Liver (tissue), 9 donors: ENCODE measurements around the gene ZDHHC11B. TPM values are rescaled to one million over a fixed set of nuclear protein-coding genes. Genes with fewer than 3 reads are reported as not detected.

ENCODE experiments used
- DNase-seq: peaks from one replicate; pipeline ENCODE4 v3.0.0-alpha.2; 2017; ENCODE audit warnings: low spot score
- H3K27ac ChIP-seq, 2 donors: one replicate each; pipeline ENCODE4 v1.7.0; 2013; ENCODE audit warnings: inconsistent platforms in 2 of 2, low read length in 2 of 2, control low read depth in 1 of 2, low read depth in 1 of 2, mild to moderate bottlenecking in 1 of 2
- H3K27me3 ChIP-seq, 4 donors: one replicate each; pipeline versions ENCODE4 v1.6.1 to v1.7.0; 2013; ENCODE audit warnings: low read length in 3 of 4, inconsistent platforms in 1 of 4, mild to moderate bottlenecking in 1 of 4, moderate library complexity in 1 of 4; ENCODE audit not compliant: control insufficient read depth in 4 of 4, insufficient read depth in 4 of 4
- H3K36me3 ChIP-seq, 4 donors: one replicate each; pipeline versions ENCODE4 v1.6.1 to v1.7.0; 2013; ENCODE audit warnings: low read length in 3 of 4, mild to moderate bottlenecking in 3 of 4, low read depth in 1 of 4, moderate library complexity in 1 of 4; ENCODE audit not compliant: control insufficient read depth in 4 of 4, insufficient read depth in 3 of 4
- H3K4me1 ChIP-seq, 4 donors: one replicate each; pipeline versions ENCODE4 v1.6.1 to v1.7.0; 2013; ENCODE audit warnings: low read length in 3 of 4, mild to moderate bottlenecking in 3 of 4, moderate library complexity in 1 of 4; ENCODE audit not compliant: control insufficient read depth in 4 of 4, insufficient read depth in 4 of 4
- H3K4me3 ChIP-seq, 3 donors: one replicate each; pipeline versions ENCODE4 v1.6.1 to v1.7.0; 2013; ENCODE audit warnings: low read length in 3 of 3, control low read depth in 1 of 3, low read depth in 1 of 3, mild to moderate bottlenecking in 1 of 3
- H3K9ac ChIP-seq, 2 donors: one replicate each; pipeline ENCODE4 v1.7.0; 2013; ENCODE audit warnings: low read length in 2 of 2, mild to moderate bottlenecking in 2 of 2, moderate library complexity in 2 of 2, control low read depth in 1 of 2, low read depth in 1 of 2
- H3K9me3 ChIP-seq, 4 donors: one replicate each; pipeline versions ENCODE4 v1.6.1 to v1.7.0; 2013; ENCODE audit warnings: low read length in 3 of 4; ENCODE audit not compliant: control insufficient read depth in 4 of 4
- ATF3 ChIP-seq: IDR thresholded peaks from 2 replicates; pipeline ENCODE4 v1.6.1; 2016; ENCODE audit warnings: antibody characterized with exemption
- EGR1 ChIP-seq, 2 donors: IDR thresholded peaks; 2 replicates each; pipeline ENCODE4 v1.6.1; 2016 to 2018; ENCODE audit warnings: antibody characterized with exemption in 2 of 2, low read depth in 2 of 2
- FOXA1 ChIP-seq: IDR thresholded peaks from 2 replicates; pipeline ENCODE4 v1.6.1; 2016; ENCODE audit warnings: antibody characterized with exemption
- FOXA2 ChIP-seq: IDR thresholded peaks from 2 replicates; pipeline ENCODE4 v1.6.1; 2016; ENCODE audit warnings: antibody characterized with exemption
- GABPA ChIP-seq, 2 donors: IDR thresholded peaks in 1 of 2; conservative IDR thresholded peaks in 1 of 2; 2 replicates each; pipeline ENCODE4 v1.6.1; 2016; ENCODE audit warnings: antibody characterized with exemption in 2 of 2, mild to moderate bottlenecking in 1 of 2, moderate library complexity in 1 of 2
- HNF4A ChIP-seq, 2 donors: conservative IDR thresholded peaks; 2 replicates each; pipeline ENCODE4 v1.6.1; 2016; ENCODE audit warnings: antibody characterized with exemption in 2 of 2, mild to moderate bottlenecking in 2 of 2
- HNF4G ChIP-seq: IDR thresholded peaks from 2 replicates; pipeline ENCODE4 v1.6.1; 2016; ENCODE audit warnings: antibody characterized with exemption
- JUND ChIP-seq, 2 donors: IDR thresholded peaks; 2 replicates each; pipeline ENCODE4 v1.6.1; 2016; ENCODE audit warnings: antibody characterized with exemption in 2 of 2
- MAX ChIP-seq: IDR thresholded peaks from 2 replicates; pipeline ENCODE4 v1.6.1; 2016; ENCODE audit warnings: antibody characterized with exemption
- NR2F2 ChIP-seq: IDR thresholded peaks from 2 replicates; pipeline ENCODE4 v1.6.1; 2016; ENCODE audit warnings: antibody characterized with exemption
- RAD21 ChIP-seq, 2 donors: IDR thresholded peaks; 2 replicates each; pipeline ENCODE4 v1.6.1; 2016; ENCODE audit warnings: antibody characterized with exemption in 2 of 2, mild to moderate bottlenecking in 2 of 2
- REST ChIP-seq: IDR thresholded peaks from 2 replicates; pipeline ENCODE4 v1.6.1; 2016; ENCODE audit warnings: antibody characterized with exemption, mild to moderate bottlenecking
- RXRA ChIP-seq, 2 donors: IDR thresholded peaks; 2 replicates each; pipeline ENCODE4 v1.6.1; 2017 to 2018; ENCODE audit warnings: antibody characterized with exemption in 2 of 2, mild to moderate bottlenecking in 1 of 2
- SP1 ChIP-seq: IDR thresholded peaks from 2 replicates; pipeline ENCODE4 v1.6.1; 2018; ENCODE audit warnings: antibody characterized with exemption, mild to moderate bottlenecking
- TAF1 ChIP-seq: conservative IDR thresholded peaks from 2 replicates; pipeline ENCODE4 v1.6.1; 2016; ENCODE audit warnings: antibody characterized with exemption, mild to moderate bottlenecking
- YY1 ChIP-seq: IDR thresholded peaks from 2 replicates; pipeline ENCODE4 v1.6.1; 2016; ENCODE audit warnings: antibody characterized with exemption, mild to moderate bottlenecking
- ZBTB33 ChIP-seq: IDR thresholded peaks from 2 replicates; pipeline ENCODE4 v1.6.1; 2016; ENCODE audit warnings: antibody characterized with exemption
- WGBS: extraction: QIAGEN DNeasy Blood & Tissue Kit; methylation state at CpG from one replicate; pipeline ENCODE4 v1.1.7; 2013; 5-methylcytosine and 5-hydroxymethylcytosine counted together
- polyA plus RNA-seq, 2 donors: library from polyadenylated mRNA; stranded (reverse) in 1 of 2; unstranded in 1 of 2; fragments of 200-250 nt in 1 of 2; fragments of >200 nt in 1 of 2; fragmentation: Nextera tagmentation in 1 of 2; extraction: Ambion mirVana in 1 of 2; gene quantifications; one replicate each; pipeline versions ENCODE4 v1.2.1 to v1.2.3, GENCODE V29; 2013 to 2015
- total RNA-seq, 2 donors: library from RNA; depleted of rRNA; stranded (reverse); fragments of >200 nt; gene quantifications; one replicate each; pipeline ENCODE4 v1.2.3, GENCODE V29; 2014
- TF ChIP-seq, protein P1 (sequence below): fragments of 150-350 bp; IDR thresholded peaks from 2 replicates; pipeline ENCODE4 v1.5.1; 2017; ENCODE audit warnings: improper control_type of control experiment, low read depth, low read length; ENCODE audit not compliant: missing input control
- donor health status: healthy.
- donor health status: healthy.
- donor health status: healthy.
- donor health status: healthy.
- donor health status: healthy.

The ZDHHC11B gene
- total and polyA plus RNA-seq, 4 donors = 0.37 to 2.1 (median 0.62) TPM

DNA sequence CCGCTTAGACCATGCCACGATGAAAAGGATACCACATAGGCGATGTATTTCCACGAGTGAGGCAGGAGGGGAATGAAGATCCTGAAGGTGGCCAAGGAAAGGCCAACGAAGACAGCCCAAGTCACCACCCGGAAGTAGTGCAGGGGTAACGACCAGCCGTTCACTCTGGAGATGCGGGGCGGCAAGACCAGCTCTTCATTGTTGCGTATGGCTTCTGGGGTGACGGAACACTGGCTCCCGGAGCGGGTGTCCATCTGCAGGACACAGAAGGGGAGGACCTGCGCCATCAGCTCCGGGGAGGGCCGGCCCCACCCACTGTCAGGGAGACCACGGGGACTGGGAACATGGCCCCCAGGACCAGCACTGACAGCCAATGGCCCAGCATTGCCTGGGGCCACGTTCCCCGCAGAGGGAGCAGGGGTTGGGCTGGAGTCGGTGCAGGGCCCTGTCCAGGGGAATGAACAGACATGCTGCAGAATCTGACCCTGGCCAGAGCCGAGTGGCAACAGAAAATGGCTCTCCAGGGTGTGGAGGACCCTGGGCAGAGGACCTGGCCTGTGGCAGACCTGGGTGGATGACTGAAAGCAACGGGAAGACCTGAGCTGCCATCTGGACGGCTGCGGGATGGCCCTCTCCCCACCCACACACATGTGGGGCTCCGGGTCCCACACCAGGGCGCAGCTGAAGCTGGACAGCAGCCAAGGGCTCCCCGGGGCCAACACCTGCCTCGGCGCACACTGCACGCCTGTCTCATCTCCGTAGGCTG lies 17.7 kb downstream of the ZDHHC11B start (continued):
- no peak for TF ChIP-seq REST
- TF ChIP-seq NR2F2 = no peak
- no peak for TF ChIP-seq ZBTB33
- TF ChIP-seq RXRA (IDR thresholded peaks at IDR 0.05) = no peak
- no peak for TF ChIP-seq FOXA1
- TF ChIP-seq MAX = no peak
- no peak for TF ChIP-seq RAD21 (IDR thresholded peaks at IDR 0.05)
- no peak for TF ChIP-seq ATF3

GRCh38 chr5:765948-766631 lies 18.4 kb downstream of the ZDHHC11B start:
- no peak overlapping the region for H3K4me3 ChIP-seq
- no peak overlapping the region for H3K9ac ChIP-seq
- no peaks in the 10 kb centered on the region for H3K27me3 ChIP-seq
- WGBS = 94% methylated on average over 18 of the region's 18 CpGs
- H3K4me1 ChIP-seq = no peaks in the 10 kb centered on the region
- H3K27ac ChIP-seq = no peak overlapping the region
- no peaks in the 10 kb centered on the region for H3K9me3 ChIP-seq
- no peak for DNase-seq
- no peak for TF ChIP-seq REST
- no peak for TF ChIP-seq MAX
- no peak for TF ChIP-seq ATF3
- TF ChIP-seq FOXA2 = no peak
- no peak for TF ChIP-seq TAF1
- no peak for TF ChIP-seq NR2F2
- no peak for TF ChIP-seq RAD21 (IDR thresholded peaks at IDR 0.05)
- no peak for TF ChIP-seq FOXA1
- TF ChIP-seq EGR1 (IDR thresholded peaks at IDR 0.05; ENCODE audit: low read depth in 2 of 2) = no peak
- TF ChIP-seq HNF4A (conservative IDR thresholded peaks at IDR 0.05) = no peak
- no peak for TF ChIP-seq JUND (IDR thresholded peaks at IDR 0.05)
- TF ChIP-seq SP1 = no peak
- TF ChIP-seq YY1 = no peak
- TF ChIP-seq RXRA (IDR thresholded peaks at IDR 0.05) = no peak
- TF ChIP-seq, protein P1, sequence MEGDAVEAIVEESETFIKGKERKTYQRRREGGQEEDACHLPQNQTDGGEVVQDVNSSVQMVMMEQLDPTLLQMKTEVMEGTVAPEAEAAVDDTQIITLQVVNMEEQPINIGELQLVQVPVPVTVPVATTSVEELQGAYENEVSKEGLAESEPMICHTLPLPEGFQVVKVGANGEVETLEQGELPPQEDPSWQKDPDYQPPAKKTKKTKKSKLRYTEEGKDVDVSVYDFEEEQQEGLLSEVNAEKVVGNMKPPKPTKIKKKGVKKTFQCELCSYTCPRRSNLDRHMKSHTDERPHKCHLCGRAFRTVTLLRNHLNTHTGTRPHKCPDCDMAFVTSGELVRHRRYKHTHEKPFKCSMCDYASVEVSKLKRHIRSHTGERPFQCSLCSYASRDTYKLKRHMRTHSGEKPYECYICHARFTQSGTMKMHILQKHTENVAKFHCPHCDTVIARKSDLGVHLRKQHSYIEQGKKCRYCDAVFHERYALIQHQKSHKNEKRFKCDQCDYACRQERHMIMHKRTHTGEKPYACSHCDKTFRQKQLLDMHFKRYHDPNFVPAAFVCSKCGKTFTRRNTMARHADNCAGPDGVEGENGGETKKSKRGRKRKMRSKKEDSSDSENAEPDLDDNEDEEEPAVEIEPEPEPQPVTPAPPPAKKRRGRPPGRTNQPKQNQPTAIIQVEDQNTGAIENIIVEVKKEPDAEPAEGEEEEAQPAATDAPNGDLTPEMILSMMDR = no peak
- no peak for TF ChIP-seq GABPA (IDR thresholded peaks at IDR 0.05 in 1 of 2, conservative IDR thresholded peaks at IDR 0.05 in 1 of 2)
- no peak for TF ChIP-seq ZBTB33
- TF ChIP-seq HNF4G = no peak
- peaks cover 0 to 10% (median 2%) of the 10 kb centered on the region in 4 donors for H3K36me3 ChIP-seq
